Measurements from ENCODE around the gene KLRD1. TPM values are rescaled to one million over a fixed set of nuclear protein-coding genes. Genes with fewer than 3 reads are reported as not detected.
"Not testable (repeated sequence)": the region's sequence is repeated elsewhere in the genome, so short reads cannot be mapped to it uniquely, and the experiment has no call there.

KLRD1 gene
- total and polyA plus RNA-seq, 4 donors, result 0.18 to 6.5 (median 3.1) TPM

GRCh38 chr12:10319388-10319787 is 11.7 kb downstream of the KLRD1 start:
- ATAC-seq (ENCODE audit: low FRiP score) (no peak), DNase-seq (no peak)
- no peak overlapping the region for H3K27ac ChIP-seq (ENCODE audit: low read depth in 1 of 2, low read length in 2 of 2)
- no peak overlapping the region for H3K4me3 ChIP-seq (ENCODE audit: low read length in 2 of 2)
- intact Hi-C loops (cut with DNase I), result no loop called here
- no peaks in the 10 kb centered on the region for H3K4me1 ChIP-seq (ENCODE audit: control insufficient read depth in 1 of 2, insufficient read depth in 2 of 2, low read length in 2 of 2)
- H3K36me3 ChIP-seq (ENCODE audit: control insufficient read depth in 1 of 2, insufficient read depth in 2 of 2, low read length in 1 of 2), result no peaks in the 10 kb centered on the region
- no peaks in the 10 kb centered on the region for H3K27me3 ChIP-seq (ENCODE audit: control insufficient read depth in 1 of 2, insufficient read depth in 2 of 2, low read length in 1 of 2)
- WGBS, 2 donors, result 92 to 95% methylated on average over 2 of the region's 2 CpGs
- H3K9me3 ChIP-seq (ENCODE audit: control insufficient read depth, low read length), result no peaks in the 10 kb centered on the region

GRCh38 chr12:10320643-10321042 is 13.0 kb downstream of the KLRD1 start:
- Histone ChIP-seq H3K36me3 (ENCODE audit: control insufficient read depth in 1 of 2, insufficient read depth in 2 of 2, low read length in 1 of 2) (no peaks in the 10 kb centered on the region), H3K27me3 (ENCODE audit: control insufficient read depth in 1 of 2, insufficient read depth in 2 of 2, low read length in 1 of 2) (no peaks in the 10 kb centered on the region), H3K9me3 (ENCODE audit: control insufficient read depth, low read length) (no peaks in the 10 kb centered on the region), H3K4me3 (ENCODE audit: low read length in 2 of 2) (no peak overlapping the region), H3K27ac (ENCODE audit: low read depth in 1 of 2, low read length in 2 of 2) (no peak overlapping the region), H3K4me1 (ENCODE audit: control insufficient read depth in 1 of 2, insufficient read depth in 2 of 2, low read length in 2 of 2) (no peaks in the 10 kb centered on the region)
- ATAC-seq (ENCODE audit: low FRiP score) (no peak), DNase-seq (no peak)
- 85 to 94% methylated on average over 1 of the region's 1 CpG for WGBS, 2 donors
- intact Hi-C loops (cut with DNase I), result no loop called here

GRCh38 chr12:10328691-10329090 is 21.0 kb downstream of the KLRD1 start:
- H3K9me3 ChIP-seq (ENCODE audit: control insufficient read depth, low read length); H3K4me3 ChIP-seq (ENCODE audit: low read length in 2 of 2); H3K4me1 ChIP-seq (ENCODE audit: control insufficient read depth in 1 of 2, insufficient read depth in 2 of 2, low read length in 2 of 2); intact Hi-C loops (cut with DNase I); ATAC-seq (ENCODE audit: low FRiP score); H3K27ac ChIP-seq (ENCODE audit: low read depth in 1 of 2, low read length in 2 of 2); H3K36me3 ChIP-seq (ENCODE audit: control insufficient read depth in 1 of 2, insufficient read depth in 2 of 2, low read length in 1 of 2); H3K27me3 ChIP-seq (ENCODE audit: control insufficient read depth in 1 of 2, insufficient read depth in 2 of 2, low read length in 1 of 2); DNase-seq: not testable (repeated sequence)
- WGBS, 2 donors, result 65 to 71% methylated on average over 2 of the region's 2 CpGs

- no peak overlapping the region for H3K27ac ChIP-seq (ENCODE audit: low read depth in 1 of 2, low read length in 2 of 2)
- no peaks in the 10 kb centered on the region for H3K27me3 ChIP-seq (ENCODE audit: control insufficient read depth in 1 of 2, insufficient read depth in 2 of 2, low read length in 1 of 2)
- no peak overlapping the region for H3K4me3 ChIP-seq (ENCODE audit: low read length in 2 of 2)
- no peaks in the 10 kb centered on the region for H3K9me3 ChIP-seq (ENCODE audit: control insufficient read depth, low read length)
- 35 to 36% methylated on average over 2 of the region's 2 CpGs for WGBS, 2 donors
- H3K36me3 ChIP-seq (ENCODE audit: control insufficient read depth in 1 of 2, insufficient read depth in 2 of 2, low read length in 1 of 2), result no peaks in the 10 kb centered on the region
- ATAC-seq (ENCODE audit: low FRiP score), result no peak
- DNase-seq, result no peak
- no peaks in the 10 kb centered on the region for H3K4me1 ChIP-seq (ENCODE audit: control insufficient read depth in 1 of 2, insufficient read depth in 2 of 2, low read length in 2 of 2)
- intact Hi-C loops (cut with DNase I), result loop anchor here (5.0 kb wide), 1 partner anchor 231 kb away; no protein-coding TSS in a partner anchor
Observed at GRCh38 chr12:10331642-10332239, 24.1 kb downstream of the KLRD1 start.

GRCh38 chr12:10336196-10336595 is 28.5 kb downstream of the KLRD1 start:
- H3K36me3 ChIP-seq (ENCODE audit: control insufficient read depth in 1 of 2, insufficient read depth in 2 of 2, low read length in 1 of 2); intact Hi-C loops (cut with DNase I); H3K9me3 ChIP-seq (ENCODE audit: control insufficient read depth, low read length); H3K27ac ChIP-seq (ENCODE audit: low read depth in 1 of 2, low read length in 2 of 2); H3K4me1 ChIP-seq (ENCODE audit: control insufficient read depth in 1 of 2, insufficient read depth in 2 of 2, low read length in 2 of 2); DNase-seq; H3K4me3 ChIP-seq (ENCODE audit: low read length in 2 of 2); H3K27me3 ChIP-seq (ENCODE audit: control insufficient read depth in 1 of 2, insufficient read depth in 2 of 2, low read length in 1 of 2); ATAC-seq (ENCODE audit: low FRiP score): not testable (repeated sequence)
- 22 to 35% methylated on average over 4 of the region's 4 CpGs for WGBS, 2 donors

GRCh38 chr12:10338470-10338869 is 30.8 kb downstream of the KLRD1 start:
- H3K4me3 ChIP-seq (ENCODE audit: low read length in 2 of 2); H3K27me3 ChIP-seq (ENCODE audit: control insufficient read depth in 1 of 2, insufficient read depth in 2 of 2, low read length in 1 of 2); ATAC-seq (ENCODE audit: low FRiP score); intact Hi-C loops (cut with DNase I); H3K9me3 ChIP-seq (ENCODE audit: control insufficient read depth, low read length); H3K4me1 ChIP-seq (ENCODE audit: control insufficient read depth in 1 of 2, insufficient read depth in 2 of 2, low read length in 2 of 2); DNase-seq; H3K27ac ChIP-seq (ENCODE audit: low read depth in 1 of 2, low read length in 2 of 2); H3K36me3 ChIP-seq (ENCODE audit: control insufficient read depth in 1 of 2, insufficient read depth in 2 of 2, low read length in 1 of 2): not testable (repeated sequence)
- WGBS, 2 donors, result 83 to 84% methylated on average over 4 of the region's 4 CpGs

- ATAC-seq (ENCODE audit: low FRiP score), result no peak
- no peaks in the 10 kb centered on the region for H3K36me3 ChIP-seq (ENCODE audit: control insufficient read depth in 1 of 2, insufficient read depth in 2 of 2, low read length in 1 of 2)
- intact Hi-C loops (cut with DNase I), result no loop called here
- H3K27ac ChIP-seq (ENCODE audit: low read depth in 1 of 2, low read length in 2 of 2), result no peak overlapping the region
- no peaks in the 10 kb centered on the region for H3K9me3 ChIP-seq (ENCODE audit: control insufficient read depth, low read length)
- no peaks in the 10 kb centered on the region for H3K27me3 ChIP-seq (ENCODE audit: control insufficient read depth in 1 of 2, insufficient read depth in 2 of 2, low read length in 1 of 2)
- H3K4me1 ChIP-seq (ENCODE audit: control insufficient read depth in 1 of 2, insufficient read depth in 2 of 2, low read length in 2 of 2), result no peaks in the 10 kb centered on the region
- H3K4me3 ChIP-seq (ENCODE audit: low read length in 2 of 2), result no peak overlapping the region
- WGBS, 2 donors, result 75 to 77% methylated on average over 9 of the region's 9 CpGs
- no peak for DNase-seq
Observed at GRCh38 chr12:10339053-10339840, 31.6 kb downstream of the KLRD1 start.

- H3K4me1 ChIP-seq (ENCODE audit: control insufficient read depth in 1 of 2, insufficient read depth in 2 of 2, low read length in 2 of 2); H3K36me3 ChIP-seq (ENCODE audit: control insufficient read depth in 1 of 2, insufficient read depth in 2 of 2, low read length in 1 of 2); H3K27ac ChIP-seq (ENCODE audit: low read depth in 1 of 2, low read length in 2 of 2); ATAC-seq (ENCODE audit: low FRiP score); H3K4me3 ChIP-seq (ENCODE audit: low read length in 2 of 2); DNase-seq; H3K27me3 ChIP-seq (ENCODE audit: control insufficient read depth in 1 of 2, insufficient read depth in 2 of 2, low read length in 1 of 2); intact Hi-C loops (cut with DNase I); H3K9me3 ChIP-seq (ENCODE audit: control insufficient read depth, low read length): not testable (repeated sequence)
- WGBS, 2 donors, result 80 to 83% methylated on average over 2 of the region's 2 CpGs
Observed at GRCh38 chr12:10340946-10341345, 33.3 kb downstream of the KLRD1 start.

Measured in aorta (tissue), 5 donors.